Posterior vena cava (tissue), 2 donors: ENCODE results near the gene SAA2. TPM values are rescaled to one million over a fixed set of nuclear protein-coding genes. Genes with fewer than 3 reads are reported as not detected.
"Not testable (repeated sequence)": the region's sequence is repeated elsewhere in the genome, so short reads cannot be mapped to it uniquely, and the experiment has no call there.

ENCODE experiments used
- DNase-seq: peaks from one replicate; pipeline ENCODE4 v3.0.0-alpha.2; 2020; ENCODE audit warnings: low spot score
- intact Hi-C, 2 donors: fragments of 100-400 bp; cut with DNase I; formaldehyde crosslinking; loops; one replicate each; pipeline versions ENCODE4 v1.14.1 to v1.14.2; 2022 to 2023
- total RNA-seq, 2 donors: library from RNA; stranded (reverse); fragmentation: NEBNext Ultra II Directional; extraction: Animal tissue kit (Norgen Biotek cat#: 25700); gene quantifications; one replicate each; pipeline ENCODE4 v1.2.1, GENCODE V29; 2021
- donor health status: DM: yes; HTN: yes; CAD: no.
- donor health status: DM: yes; HTN: yes; CAD: no.

SAA2 gene
- total RNA-seq, 2 donors from 2014 or later: 41.4 to 57.1 TPM

DNA sequence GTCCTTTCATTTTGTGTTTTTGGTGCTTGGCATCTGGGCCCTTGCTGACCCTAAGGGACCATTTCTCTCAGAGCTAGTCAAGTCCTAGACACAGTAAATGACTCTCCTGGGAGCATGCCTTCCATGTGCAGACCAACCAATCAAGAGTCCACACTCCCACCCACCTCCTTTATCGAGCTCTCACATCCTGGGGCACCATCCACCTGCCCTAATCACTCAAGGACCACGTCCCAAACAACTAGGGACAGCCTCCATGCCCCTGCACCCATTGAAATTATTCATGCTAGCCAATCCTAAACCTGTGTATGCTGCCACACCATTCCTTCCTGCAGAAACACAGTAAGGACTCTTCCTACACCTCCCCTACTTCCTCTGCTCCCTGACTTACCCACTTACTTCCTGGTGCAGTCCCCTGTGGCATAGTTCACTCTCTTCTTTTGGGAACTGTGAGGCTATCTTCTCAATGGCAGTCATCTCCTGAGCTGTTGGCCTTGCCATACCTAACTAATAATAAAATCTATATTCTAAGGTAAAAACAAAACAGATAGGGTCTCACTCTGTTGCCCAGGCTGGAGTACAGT lies 6.4 kb upstream of the SAA2 start:
- DNase-seq: no peak
- intact Hi-C loops: loop anchor here in 1 of 2 donors (5.0 kb wide), 1 partner anchor 993 kb away; no protein-coding TSS in a partner anchor

- intact Hi-C loops: loop anchor here in 1 of 2 donors (5.0 kb wide), 1 partner anchor 992 kb away; no protein-coding TSS in a partner anchor
Observed at GRCh38 chr11:18253778-18254338, 5.4 kb upstream of the SAA2 start.

GRCh38 chr11:18253233-18253632 lies 4.8 kb upstream of the SAA2 start:
- intact Hi-C loops: loop anchor here in 1 of 2 donors (5.0 kb wide), 1 partner anchor 991 kb away; no protein-coding TSS in a partner anchor
- no peak for DNase-seq

More at GRCh38 chr11:18253778-18254338, 5.4 kb upstream of the SAA2 start:
- DNase-seq: no peak

GRCh38 chr11:18247191-18247581 lies 1.3 kb downstream of the SAA2 start:
- intact Hi-C loops, DNase-seq: not testable (repeated sequence)

DNA sequence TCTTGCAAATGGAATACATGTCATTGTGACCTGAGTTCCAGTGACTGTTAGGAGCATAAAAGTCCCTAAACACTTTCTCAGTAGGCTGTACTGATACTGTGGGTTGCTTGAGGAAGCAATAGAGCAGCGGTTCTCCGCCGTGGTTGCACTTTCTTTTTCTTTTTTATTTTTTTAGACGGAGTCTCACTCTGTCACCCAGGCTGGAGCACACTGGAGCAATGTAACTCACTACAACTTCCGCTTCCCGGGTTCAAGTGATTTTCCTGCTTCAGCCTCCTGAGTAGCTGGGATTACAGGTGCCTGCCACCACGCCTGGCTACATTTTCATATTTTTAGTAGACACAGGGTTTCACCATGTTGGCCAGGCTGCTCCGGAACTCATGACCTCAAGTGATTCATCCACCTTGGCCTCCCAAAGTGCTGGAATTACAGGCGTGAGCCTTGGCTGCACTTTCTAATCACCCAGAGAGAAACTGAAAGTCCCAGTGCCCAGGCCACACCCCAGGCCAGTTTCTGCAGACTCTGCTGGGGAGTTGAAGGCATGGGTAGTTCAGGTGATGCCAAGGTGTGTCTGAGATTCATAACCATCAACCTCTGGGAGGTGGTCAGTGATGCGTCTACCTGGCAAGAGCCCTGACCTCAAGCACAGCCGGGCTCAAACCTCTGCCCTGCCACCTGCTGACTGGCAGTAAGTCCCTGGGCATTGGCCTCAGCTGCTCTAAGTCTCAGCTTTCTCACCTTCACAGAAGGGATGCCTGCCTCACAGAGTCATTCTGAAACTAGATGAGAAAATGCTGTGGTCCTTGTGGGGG lies 1.9 kb downstream of the SAA2 start:
- DNase-seq, intact Hi-C loops: not testable (repeated sequence)

GRCh38 chr11:18245396-18245795 lies 3.1 kb downstream of the SAA2 start:
- intact Hi-C loops: no loop called here
- no peak for DNase-seq

- intact Hi-C loops: no loop called here
- DNase-seq: no peak
Observed at GRCh38 chr11:18243783-18244362, 4.6 kb downstream of the SAA2 start.

DNA sequence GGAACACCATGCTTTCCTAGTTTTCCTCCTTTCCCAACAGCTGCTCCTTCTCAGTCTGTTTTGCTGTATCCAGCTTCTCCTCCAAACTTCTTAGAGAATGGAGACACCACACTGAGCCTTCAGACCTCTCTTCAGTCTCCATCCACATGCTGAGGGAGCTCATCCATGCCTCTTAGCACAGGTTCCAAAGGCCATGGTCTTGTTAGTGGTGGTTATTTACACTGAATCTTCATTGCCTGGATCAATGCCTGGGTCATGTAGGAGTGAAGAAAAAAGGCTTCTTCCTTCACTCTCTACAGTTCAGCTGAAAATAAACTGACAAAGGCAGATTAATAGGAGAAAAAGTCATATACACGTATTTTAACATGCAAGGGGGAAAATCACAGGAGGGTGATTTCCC lies 8.8 kb downstream of the SAA2 start:
- intact Hi-C loops: no loop called here
- no peak for DNase-seq

GRCh38 chr11:18236664-18237356 lies 11.7 kb downstream of the SAA2 start, which contains the start of gene SAA4:
Gene SAA4 (minus strand): TSS chr11:18236802. CDS start chr11:18235926, 876 bp downstream.
- no peak for DNase-seq
- intact Hi-C loops: no loop called here

GRCh38 chr11:18235394-18236334 lies 12.8 kb downstream of the SAA2 start:
- intact Hi-C loops: no loop called here
- DNase-seq: no peak

GRCh38 chr11:18233912-18234311 lies 14.6 kb downstream of the SAA2 start:
- DNase-seq: no peak
- intact Hi-C loops: no loop called here

DNA sequence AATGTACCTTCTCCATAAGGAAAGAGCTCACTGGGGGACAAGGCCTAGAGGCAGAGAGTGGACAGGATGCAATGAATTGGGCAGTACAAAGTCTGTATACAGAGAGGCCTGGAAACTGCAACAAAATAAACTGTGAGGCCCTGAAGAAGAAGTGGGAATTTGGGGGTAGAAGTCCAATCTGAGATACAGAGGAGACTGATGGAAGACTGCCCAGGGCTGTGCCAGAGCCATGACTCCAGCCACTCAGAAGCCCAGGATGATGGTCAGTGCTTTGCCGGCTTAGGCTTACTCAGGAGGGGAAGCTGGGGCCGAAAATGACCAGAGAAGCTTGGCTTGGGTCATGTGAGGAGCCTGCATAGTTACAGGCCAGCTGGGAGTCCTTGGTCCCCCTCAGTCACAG lies 17.6 kb downstream of the SAA2 start:
- no peak for DNase-seq
- intact Hi-C loops: no loop called here

DNA sequence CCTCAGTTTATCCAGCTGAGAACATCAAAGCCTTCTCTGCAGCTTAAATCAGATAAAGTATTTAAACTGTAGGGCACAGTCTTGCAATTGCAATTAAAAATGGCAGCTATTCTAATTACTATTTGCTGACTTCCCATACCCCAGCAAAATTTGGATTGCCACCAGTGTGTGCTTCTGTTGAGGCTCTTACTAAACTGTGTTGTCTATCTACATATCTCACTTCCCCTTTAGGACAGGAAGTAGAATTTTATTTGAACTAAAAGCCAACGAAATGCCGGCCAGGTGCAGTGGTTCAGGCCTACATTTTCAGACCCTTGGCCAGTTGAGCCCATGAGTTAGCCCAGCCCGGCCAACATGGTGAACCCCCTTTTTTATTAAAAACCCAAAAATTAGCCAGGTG lies 19.0 kb downstream of the SAA2 start:
- intact Hi-C loops: loop anchor here in 1 of 2 donors (5.0 kb wide), 1 partner anchor 562 kb away; no protein-coding TSS in a partner anchor
- no peak for DNase-seq

DNA sequence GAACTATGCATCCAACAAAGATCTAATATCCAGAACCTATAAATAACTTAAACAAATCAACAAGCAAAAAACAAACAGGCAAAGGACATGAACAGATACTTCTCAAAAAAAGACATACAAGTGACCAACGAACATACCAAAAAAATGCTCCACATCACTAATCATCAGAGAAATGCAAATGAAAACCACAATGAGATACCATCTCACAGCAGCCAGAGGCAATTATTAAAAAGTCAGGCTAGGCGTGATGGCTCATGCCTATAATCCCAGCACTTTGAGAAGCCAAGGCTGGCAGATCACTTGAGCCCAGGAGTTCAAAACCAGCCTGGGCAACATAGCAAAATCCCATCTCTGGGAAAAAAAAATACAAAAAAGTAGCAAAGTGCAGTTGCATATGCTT lies 22.6 kb downstream of the SAA2 start:
- intact Hi-C loops: loop anchor here in 1 of 2 donors (5.0 kb wide), 1 partner anchor 559 kb away; no protein-coding TSS in a partner anchor

DNA sequence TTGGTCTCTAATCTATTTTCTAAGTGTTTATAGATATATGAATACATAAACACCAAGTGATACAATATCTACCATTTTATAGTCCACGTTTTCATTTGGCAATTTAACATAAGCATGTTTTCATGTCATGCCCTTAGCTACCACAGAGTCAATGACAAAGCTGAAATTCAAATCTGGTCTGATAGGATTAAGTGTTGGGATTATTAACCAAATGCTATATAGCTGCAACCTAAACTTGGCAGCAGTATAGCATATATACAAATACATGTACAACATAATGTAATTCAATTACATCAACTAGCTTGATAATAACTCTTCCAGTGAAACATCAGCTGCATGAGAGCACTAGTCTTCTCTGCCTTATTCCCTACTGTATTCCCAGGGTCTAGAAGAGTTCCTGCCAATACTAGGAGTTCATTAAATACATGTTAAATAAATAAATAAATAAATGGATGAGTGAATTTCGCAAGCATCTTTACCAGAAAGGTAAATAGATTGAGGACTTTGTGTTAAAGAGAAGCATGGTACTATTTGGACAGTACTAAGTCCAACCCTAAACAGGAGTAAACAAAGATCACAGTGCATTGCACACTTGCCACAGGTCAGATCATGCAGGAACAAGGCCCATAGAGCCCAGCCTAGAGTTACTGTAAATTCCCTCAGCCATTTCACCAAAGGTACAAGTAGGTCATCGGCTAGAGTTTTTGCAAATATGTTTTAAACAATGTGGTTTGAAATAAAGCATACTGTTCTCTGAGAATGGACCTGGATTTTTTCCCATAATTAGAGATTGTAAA lies 24.7 kb downstream of the SAA2 start:
- no peak for DNase-seq
- intact Hi-C loops: no loop called here

More for the DNA sequence above, 22.6 kb downstream of the SAA2 start:
- DNase-seq: no peak

GRCh38 chr11:18222814-18223421 lies 25.6 kb downstream of the SAA2 start:
- intact Hi-C loops: no loop called here
- no peak for DNase-seq
